Neural progenitor cell (in vitro differentiated cells): Measurements from ENCODE around the gene ASPHD1. TPM values are rescaled to one million over a fixed set of nuclear protein-coding genes. Genes with fewer than 3 reads are reported as not detected.

ENCODE experiments used
- DNase-seq: peaks from one replicate; pipeline ENCODE4 v3.0.0-alpha.2; 2016; ENCODE audit warnings: low spot score
- H2AFZ ChIP-seq: fragments of 200-600 bp; sonication (generic); replicated peaks from 2 replicates; pipeline ENCODE4 v1.6.1; 2016; ENCODE audit warnings: antibody characterized with exemption
- H3F3A ChIP-seq: fragments of 200-600 bp; sonication (generic); 2 replicates; pipeline ENCODE4 v1.6.1; 2016; ENCODE audit warnings: antibody characterized with exemption, low read depth
- H3K27ac ChIP-seq: fragments of 200-600 bp; sonication (generic); 2 replicates; pipeline ENCODE4 v1.5.1; 2016; ENCODE audit warnings: mild to moderate bottlenecking
- H3K27me3 ChIP-seq: fragments of 200-600 bp; sonication (generic); 2 replicates; pipeline ENCODE4 v1.6.1; 2016; ENCODE audit warnings: mild to moderate bottlenecking, moderate library complexity
- H3K36me3 ChIP-seq: fragments of 200-600 bp; sonication (generic); 2 replicates; pipeline ENCODE4 v1.5.1; 2016
- H3K4me1 ChIP-seq: fragments of 200-600 bp; sonication (generic); 2 replicates; pipeline ENCODE4 v1.6.1; 2016; ENCODE audit warnings: mixed run types
- H3K4me2 ChIP-seq: fragments of 200-600 bp; sonication (generic); 2 replicates; pipeline ENCODE4 v1.6.1; 2016
- H3K4me3 ChIP-seq: fragments of 200-600 bp; sonication (generic); 2 replicates; pipeline ENCODE4 v1.5.1; 2016
- H3K79me2 ChIP-seq: fragments of 200-600 bp; sonication (generic); 2 replicates; pipeline ENCODE4 v1.6.1; 2016; ENCODE audit warnings: low read depth
- H3K9ac ChIP-seq: fragments of 200-600 bp; sonication (generic); 2 replicates; pipeline ENCODE4 v1.6.1; 2016
- H3K9me3 ChIP-seq: fragments of 200-600 bp; sonication (generic); 2 replicates; pipeline ENCODE4 v1.5.1; 2016; ENCODE audit warnings: low read depth
- H4K20me1 ChIP-seq: fragments of 200-600 bp; sonication (generic); 2 replicates; pipeline ENCODE4 v1.6.1; 2016; ENCODE audit warnings: low read depth
- H3K27ac Mint-ChIP-seq: 3 replicates; pipeline ENCODE4 v1.8.0; 2021; ENCODE audit warnings: mixed read lengths
- H3K27me3 Mint-ChIP-seq: 2 replicates; pipeline ENCODE4 v1.8.0; 2022; ENCODE audit warnings: low read depth, mild to moderate bottlenecking, inconsistent platforms, moderate library complexity, mixed read lengths; ENCODE audit not compliant: insufficient read depth
- H3K36me3 Mint-ChIP-seq: 3 replicates; pipeline ENCODE4 v1.8.0; 2021; ENCODE audit warnings: mixed read lengths
- H3K4me1 Mint-ChIP-seq: 3 replicates; pipeline ENCODE4 v1.8.0; 2021; ENCODE audit warnings: mixed read lengths
- H3K4me3 Mint-ChIP-seq: 3 replicates; pipeline ENCODE4 v1.8.0; 2021; ENCODE audit warnings: mild to moderate bottlenecking, moderate library complexity, mixed read lengths
- H3K9me3 Mint-ChIP-seq: 3 replicates; pipeline ENCODE4 v1.8.0; 2020; ENCODE audit warnings: mixed read lengths
- CTCF ChIP-seq: fragments of 200-600 bp; sonication (generic); IDR thresholded peaks from 2 replicates; pipeline ENCODE4 v1.5.1; 2017; ENCODE audit warnings: antibody characterized with exemption, mild to moderate bottlenecking
- EZH2 ChIP-seq: fragments of 200-600 bp; sonication (generic); IDR thresholded peaks from 2 replicates; pipeline ENCODE4 v1.6.1; 2017; ENCODE audit warnings: antibody characterized with exemption, mild to moderate bottlenecking, moderate library complexity
- EZH2phosphoT487 ChIP-seq: fragments of 200-600 bp; sonication (generic); IDR thresholded peaks from 2 replicates; pipeline ENCODE4 v1.6.1; 2017; ENCODE audit warnings: antibody characterized with exemption
- total RNA-seq: library from RNA; depleted of rRNA; stranded (reverse); fragments of >200 nt; gene quantifications from 2 replicates; pipeline ENCODE4 v1.2.3, GENCODE V29; 2015; ENCODE audit warnings: low replicate concordance

ASPHD1 gene
- total RNA-seq, 1 donor from 2014 or later = 0.97 TPM

- Mint-ChIP-seq H3K27me3 (peaks cover 10% of the 10 kb centered on the region), H3K9me3 (no peaks in the 10 kb centered on the region), H3K4me1 (no peaks in the 10 kb centered on the region)
Measured at GRCh38 chr16:29906520-29907244, 6.4 kb downstream of the ASPHD1 start.

GRCh38 chr16:29907973-29908372, 7.7 kb downstream of the ASPHD1 start:
- no peak overlapping the region for H3K27ac Mint-ChIP-seq
- Histone ChIP-seq H3K9me3 (no peaks in the 10 kb centered on the region), H2AFZ (no peak overlapping the region), H4K20me1 (no peaks in the 10 kb centered on the region), H3K9ac (no peak overlapping the region), H3K36me3 (no peaks in the 10 kb centered on the region), H3K79me2 (no peaks in the 10 kb centered on the region), H3K4me1 (no peaks in the 10 kb centered on the region), H3K27ac (no peak overlapping the region), H3F3A (peaks cover 11% of the 10 kb centered on the region), H3K27me3 (no peaks in the 10 kb centered on the region), H3K4me2 (no peak overlapping the region), H3K4me3 (no peak overlapping the region)
- H3K27me3 Mint-ChIP-seq = peaks cover 5% of the 10 kb centered on the region
- H3K36me3 Mint-ChIP-seq = no peaks in the 10 kb centered on the region
- no peak for DNase-seq
- peaks cover 3% of the 10 kb centered on the region for H3K4me1 Mint-ChIP-seq
- H3K9me3 Mint-ChIP-seq = no peaks in the 10 kb centered on the region
- no peak overlapping the region for H3K4me3 Mint-ChIP-seq
- TF ChIP-seq CTCF (no peak), EZH2phosphoT487 (no peak), EZH2 (no peak)

More at GRCh38 chr16:29906520-29907244, 6.4 kb downstream of the ASPHD1 start:
- Histone ChIP-seq H3K27me3 (no peaks in the 10 kb centered on the region), H3K79me2 (no peaks in the 10 kb centered on the region), H3K9me3 (no peaks in the 10 kb centered on the region), H3K27ac (no peak overlapping the region), H3K36me3 (no peaks in the 10 kb centered on the region), H3K9ac (no peak overlapping the region), H3K4me2 (no peak overlapping the region), H3K4me3 (no peak overlapping the region), H3K4me1 (no peaks in the 10 kb centered on the region), H4K20me1 (no peaks in the 10 kb centered on the region), H3F3A (peaks cover 11% of the 10 kb centered on the region), H2AFZ (no peak overlapping the region)
- DNase-seq = no peak
- no peaks in the 10 kb centered on the region for H3K36me3 Mint-ChIP-seq
- H3K4me3 Mint-ChIP-seq = no peak overlapping the region
- TF ChIP-seq CTCF (no peak), EZH2 (no peak), EZH2phosphoT487 (no peak)
- H3K27ac Mint-ChIP-seq = peak overlapping the region; percentile 76

- no peak overlapping the region for H3K9ac ChIP-seq
- TF ChIP-seq CTCF (no peak), EZH2 (no peak), EZH2phosphoT487 (no peak)
- no peak for DNase-seq
- H3K36me3 ChIP-seq = no peaks in the 10 kb centered on the region
- H3K4me1 Mint-ChIP-seq = peaks cover 3% of the 10 kb centered on the region
- H3K27ac Mint-ChIP-seq = no peak overlapping the region
- no peak overlapping the region for H3K4me2 ChIP-seq
- H3K4me3 ChIP-seq = no peak overlapping the region
- no peaks in the 10 kb centered on the region for H3K9me3 Mint-ChIP-seq
- H3K27me3 ChIP-seq = no peaks in the 10 kb centered on the region
- H3K27me3 Mint-ChIP-seq = peaks cover 5% of the 10 kb centered on the region
- peaks cover 11% of the 10 kb centered on the region for H3F3A ChIP-seq
- H4K20me1 ChIP-seq = no peaks in the 10 kb centered on the region
- H3K36me3 Mint-ChIP-seq = peaks cover 5% of the 10 kb centered on the region
- H3K79me2 ChIP-seq = no peaks in the 10 kb centered on the region
- H3K4me1 ChIP-seq = no peaks in the 10 kb centered on the region
- no peak overlapping the region for H3K4me3 Mint-ChIP-seq
- no peak overlapping the region for H2AFZ ChIP-seq
- H3K27ac ChIP-seq = no peak overlapping the region
- H3K9me3 ChIP-seq = no peaks in the 10 kb centered on the region
Measured at GRCh38 chr16:29908719-29909220, 8.5 kb downstream of the ASPHD1 start.
